Sigmoid colon (tissue), 7 donors: Measurements from ENCODE around the gene RPAP2. TPM values are rescaled to one million over a fixed set of nuclear protein-coding genes. Genes with fewer than 3 reads are reported as not detected.
"Not testable (repeated sequence)": the region's sequence is repeated elsewhere in the genome, so short reads cannot be mapped to it uniquely, and the experiment has no call there.

Experiments used
- DNase-seq: peaks from one replicate; pipeline ENCODE4 v3.0.0-alpha.2; 2019
- H3K27ac ChIP-seq, 4 donors: fragments of 200-600 bp; sonication (generic); one replicate each; pipeline ENCODE4 v1.5.1; 2016 to 2019; ENCODE audit warnings: mild to moderate bottlenecking in 1 of 4
- H3K27me3 ChIP-seq, 3 donors: fragments of 200-600 bp; sonication (generic); one replicate each; pipeline ENCODE4 v1.5.1; 2019; ENCODE audit warnings: mild to moderate bottlenecking in 1 of 3
- H3K36me3 ChIP-seq, 4 donors: fragments of 200-600 bp; sonication (generic); one replicate each; pipeline ENCODE4 v1.5.1; 2016 to 2019
- H3K4me1 ChIP-seq, 4 donors: fragments of 200-600 bp; sonication (generic); one replicate each; pipeline ENCODE4 v1.5.1; 2017 to 2019
- H3K4me3 ChIP-seq, 4 donors: fragments of 200-600 bp; sonication (generic); one replicate each; pipeline ENCODE4 v1.5.1; 2017 to 2019; ENCODE audit warnings: mild to moderate bottlenecking in 2 of 4, moderate library complexity in 1 of 4
- H3K9me3 ChIP-seq, 4 donors: fragments of 200-600 bp in 3 of 4; sonication (generic) in 3 of 4; one replicate each; pipeline versions ENCODE4 v1.5.1 to v1.6.1; 2013 to 2019
- CTCF ChIP-seq, 4 experiments: fragments of 450-650 bp in 3 of 4; fragments of 200-600 bp in 1 of 4; IDR thresholded peaks; one replicate each; pipeline ENCODE4 v1.5.1; 2016 to 2019; ENCODE audit warnings: antibody characterized with exemption in 4 of 4, mild to moderate bottlenecking in 3 of 4, moderate library complexity in 2 of 4
- EP300 ChIP-seq, 4 donors: sonication (generic); formaldehyde crosslinking; IDR thresholded peaks; one replicate each; pipeline ENCODE4 v1.6.1; 2017; ENCODE audit warnings: antibody characterized with exemption in 4 of 4
- POLR2A ChIP-seq, 2 donors: fragments of 450-650 bp; IDR thresholded peaks; one replicate each; pipeline ENCODE4 v1.6.1; 2016; ENCODE audit warnings: antibody characterized with exemption in 2 of 2, mild to moderate bottlenecking in 2 of 2, moderate library complexity in 2 of 2
- POLR2AphosphoS5 ChIP-seq, 4 donors: sonication (generic); formaldehyde crosslinking; IDR thresholded peaks; one replicate each; pipeline ENCODE4 v1.6.1; 2017; ENCODE audit warnings: antibody characterized with exemption in 4 of 4
- WGBS, 2 donors: extraction: QIAGEN DNeasy Blood & Tissue Kit; methylation state at CpG; one replicate each; pipeline ENCODE4 v1.1.7; 2013; 5-methylcytosine and 5-hydroxymethylcytosine counted together
- intact Hi-C: fragments of 100-400 bp; cut with DNase I; formaldehyde crosslinking; loops from one replicate; pipeline ENCODE4 v1.15.1; 2023
- polyA plus RNA-seq, 3 donors: library from polyadenylated mRNA; stranded (reverse); fragments of 200-250 nt; gene quantifications; one replicate each; pipeline ENCODE4 v1.2.3, GENCODE V29; 2013
- total RNA-seq, 4 donors: library from RNA; depleted of rRNA; stranded (reverse); fragments of >200 nt; gene quantifications; one replicate each; pipeline ENCODE4 v1.1.0, GENCODE V29; 2016
- donor health status: healthy with polysubstance abuse.
- donor health status: Bipolar disorder and iron deficiency.
- donor health status: healthy.

The RPAP2 gene
- total and polyA plus RNA-seq, 7 donors: 3.5 to 21.2 (median 11.1) TPM

GRCh38 chr1:92367496-92367895, 68.6 kb downstream of the RPAP2 start:
- no peak for TF ChIP-seq POLR2AphosphoS5 (IDR thresholded peaks at IDR 0.05)
- no peak for TF ChIP-seq EP300 (IDR thresholded peaks at IDR 0.05)
- no peak for TF ChIP-seq POLR2A (IDR thresholded peaks at IDR 0.05)
- no peak for TF ChIP-seq CTCF (IDR thresholded peaks at IDR 0.05)
- no peaks in the 10 kb centered on the region for H3K27me3 ChIP-seq
- no peak overlapping the region for H3K27ac ChIP-seq
- intact Hi-C loops: no loop called here
- H3K36me3 ChIP-seq: peaks cover 0 to 55% (median 8%) of the 10 kb centered on the region in 4 donors
- no peak overlapping the region for H3K4me3 ChIP-seq
- WGBS, 2 donors: 83 to 90% methylated on average over 3 of the region's 3 CpGs
- no peaks in the 10 kb centered on the region for H3K9me3 ChIP-seq
- DNase-seq: no peak
- H3K4me1 ChIP-seq: no peaks in the 10 kb centered on the region

- TF ChIP-seq POLR2AphosphoS5 (IDR thresholded peaks at IDR 0.05) (no peak), CTCF (IDR thresholded peaks at IDR 0.05) (no peak), EP300 (IDR thresholded peaks at IDR 0.05) (no peak), POLR2A (IDR thresholded peaks at IDR 0.05) (no peak)
- 93 to 95% methylated on average over 2 of the region's 2 CpGs for WGBS, 2 donors
Measured at GRCh38 chr1:92372164-92372563, 73.3 kb downstream of the RPAP2 start.

GRCh38 chr1:92374223-92374622, 75.4 kb downstream of the RPAP2 start:
- Histone ChIP-seq H3K4me1 (no peaks in the 10 kb centered on the region), H3K27ac (no peak overlapping the region)

More at GRCh38 chr1:92372164-92372563, 73.3 kb downstream of the RPAP2 start:
- Histone ChIP-seq H3K4me1 (no peaks in the 10 kb centered on the region), H3K9me3 (no peaks in the 10 kb centered on the region), H3K27me3 (no peaks in the 10 kb centered on the region), H3K4me3 (no peak overlapping the region), H3K36me3 (peaks cover 0 to 39% (median 8%) of the 10 kb centered on the region in 4 donors), H3K27ac (no peak overlapping the region)
- no peak for DNase-seq
- intact Hi-C loops: no loop called here

GRCh38 chr1:92376345-92376744, 77.5 kb downstream of the RPAP2 start:
- WGBS, 2 donors: 56 to 61% methylated on average over 2 of the region's 2 CpGs
- no peak for DNase-seq
- Histone ChIP-seq H3K4me1 (no peaks in the 10 kb centered on the region), H3K9me3 (peaks cover 0 to 2% (median 0%) of the 10 kb centered on the region in 4 donors), H3K27me3 (no peaks in the 10 kb centered on the region), H3K4me3 (no peak overlapping the region), H3K27ac (no peak overlapping the region), H3K36me3 (peaks cover 0 to 26% (median 6%) of the 10 kb centered on the region in 4 donors)
- intact Hi-C loops: no loop called here
- TF ChIP-seq EP300 (IDR thresholded peaks at IDR 0.05) (no peak), POLR2AphosphoS5 (IDR thresholded peaks at IDR 0.05) (no peak), POLR2A (IDR thresholded peaks at IDR 0.05) (no peak), CTCF (IDR thresholded peaks at IDR 0.05) (no peak)

More at GRCh38 chr1:92374223-92374622, 75.4 kb downstream of the RPAP2 start:
- no peak overlapping the region for H3K4me3 ChIP-seq
- peaks cover 0 to 23% (median 8%) of the 10 kb centered on the region in 4 donors for H3K36me3 ChIP-seq
- intact Hi-C loops: no loop called here
- DNase-seq: no peak
- no peaks in the 10 kb centered on the region for H3K9me3 ChIP-seq
- 90 to 92% methylated on average over 2 of the region's 2 CpGs for WGBS, 2 donors
- no peaks in the 10 kb centered on the region for H3K27me3 ChIP-seq
- no peak for TF ChIP-seq CTCF (IDR thresholded peaks at IDR 0.05)
- TF ChIP-seq POLR2AphosphoS5 (IDR thresholded peaks at IDR 0.05): no peak
- no peak for TF ChIP-seq EP300 (IDR thresholded peaks at IDR 0.05)
- TF ChIP-seq POLR2A (IDR thresholded peaks at IDR 0.05): no peak

GRCh38 chr1:92377991-92378390, 79.1 kb downstream of the RPAP2 start:
- 95% methylated on average over 4 of the region's 4 CpGs for WGBS, 2 donors
- intact Hi-C loops, H3K9me3 ChIP-seq, DNase-seq, H3K27me3 ChIP-seq, H3K4me1 ChIP-seq, H3K27ac ChIP-seq, H3K4me3 ChIP-seq: not testable (repeated sequence)
- H3K36me3 ChIP-seq: peaks cover 0 to 24% (median 6%) of the 10 kb centered on the region in 4 donors
